Ecto neural progenitor cell (in vitro differentiated cells): ENCODE measurements around the gene ATP1A1.

Experiments
- DNase-seq: peaks from one replicate; pipeline ENCODE4 v3.0.0-alpha.2; 2018; ENCODE audit warnings: low spot score

Gene ATP1A1

GRCh38 chr1:116345011-116345410 lies 28.0 kb upstream of the ATP1A1 start:
- DNase-seq = no peak

GRCh38 chr1:116345843-116346242 lies 27.2 kb upstream of the ATP1A1 start:
- peak; percentile 58 for DNase-seq

DNA sequence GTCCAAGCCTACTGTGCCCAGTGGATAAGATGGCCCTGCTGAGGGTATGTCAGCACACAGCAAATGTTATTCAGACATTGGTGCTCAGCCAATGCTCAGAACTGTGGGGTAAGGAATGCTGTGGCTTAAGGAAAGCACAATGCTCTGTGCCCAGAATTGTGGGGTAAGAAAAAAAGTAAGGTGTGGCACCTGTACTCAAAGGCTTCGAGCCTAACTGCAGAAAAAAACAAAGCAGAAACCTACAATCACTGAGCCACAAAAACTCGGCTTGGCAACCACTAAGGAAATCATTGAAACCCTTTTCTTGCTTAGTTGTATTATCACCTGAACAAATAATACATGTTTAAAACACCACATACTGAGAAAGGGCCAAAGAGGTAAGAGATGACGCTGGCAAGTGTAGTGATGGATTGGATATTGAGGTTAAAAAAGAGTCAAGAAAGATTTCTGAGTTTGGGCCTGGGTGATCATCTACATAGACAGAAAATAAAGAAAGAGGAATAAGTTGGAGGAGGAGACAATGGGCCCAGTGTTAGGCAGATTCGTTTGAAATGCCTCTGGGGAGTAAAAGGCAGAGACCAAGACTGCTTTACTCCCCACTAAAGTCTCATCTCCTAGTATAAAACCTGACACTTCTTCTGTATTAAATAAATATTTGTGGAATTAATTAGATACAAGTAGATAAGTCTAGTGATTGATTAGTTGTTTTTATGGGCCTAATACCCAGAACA lies 25.9 kb upstream of the ATP1A1 start:
- DNase-seq = no peak

- DNase-seq = no peak
These were observed 25.3 kb upstream of the ATP1A1 start for GRCh38 chr1:116347696-116348095.

GRCh38 chr1:116350097-116350645 lies 22.9 kb upstream of the ATP1A1 start:
- DNase-seq = no peak

DNA sequence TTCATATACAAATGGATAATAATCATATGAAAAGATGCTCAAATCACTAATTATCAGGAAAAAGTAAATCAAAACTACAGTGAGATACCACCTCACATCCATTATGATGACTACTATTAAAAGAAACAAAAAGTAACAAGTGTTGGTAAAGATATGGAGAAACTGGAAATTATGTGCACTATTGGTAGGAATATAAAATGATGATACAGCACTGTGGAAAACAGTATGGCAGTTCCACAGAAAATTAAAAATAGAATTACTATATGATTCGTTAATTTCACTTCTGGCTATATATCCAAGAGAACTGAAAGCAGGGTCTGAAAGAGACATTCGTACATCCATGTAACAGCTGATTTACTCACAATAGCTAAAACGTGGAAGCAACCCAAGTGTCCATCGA lies 21.1 kb upstream of the ATP1A1 start:
- no peak for DNase-seq

- no peak for DNase-seq
These were observed 20.7 kb upstream of the ATP1A1 start for GRCh38 chr1:116352349-116352813.

- no peak for DNase-seq
These were observed 19.9 kb upstream of the ATP1A1 start for GRCh38 chr1:116353155-116353554.

- peak; percentile 19 for DNase-seq
These were observed 17.0 kb upstream of the ATP1A1 start for GRCh38 chr1:116356067-116356466.

GRCh38 chr1:116356673-116357072 lies 16.4 kb upstream of the ATP1A1 start:
- DNase-seq = no peak

DNA sequence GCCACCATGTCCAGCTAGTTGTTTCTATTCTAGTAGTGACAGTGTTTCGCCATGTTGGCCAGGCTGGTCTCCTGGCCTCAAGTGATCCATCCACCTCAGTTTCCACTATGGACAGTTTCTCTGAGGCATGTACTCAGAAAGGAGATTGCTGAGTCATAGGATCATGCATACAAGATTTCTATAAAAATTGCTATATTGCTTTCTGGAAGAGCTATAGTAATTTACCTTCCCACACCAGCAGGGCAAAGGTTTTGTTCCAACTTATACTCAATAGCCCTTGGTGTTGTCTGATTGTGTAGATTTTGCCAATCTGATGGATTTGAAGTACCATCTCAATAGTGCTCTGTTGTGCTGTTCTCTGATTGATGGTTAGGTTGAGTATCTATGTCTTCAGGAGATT lies 15.6 kb upstream of the ATP1A1 start:
- no peak for DNase-seq

GRCh38 chr1:116359060-116359830 lies 13.8 kb upstream of the ATP1A1 start:
- no peak for DNase-seq

DNA sequence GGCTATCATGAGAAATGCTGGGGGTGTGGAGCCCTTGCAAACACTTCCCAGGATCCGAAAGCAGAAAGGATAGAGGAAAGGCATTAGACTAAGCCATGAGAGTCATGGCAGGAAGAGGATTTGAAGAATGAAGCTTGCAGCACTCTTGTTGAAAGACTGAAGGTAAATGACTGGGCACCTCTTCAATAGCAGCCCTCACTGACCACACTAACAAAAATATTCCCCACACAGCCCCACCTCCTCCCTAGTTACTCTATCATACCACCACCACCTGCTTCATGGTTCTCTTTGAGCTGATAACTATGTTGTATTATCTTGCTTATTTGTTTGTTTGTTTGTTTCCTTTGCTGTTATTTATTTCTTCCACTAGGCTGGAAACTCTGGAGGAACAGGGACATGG lies 13.2 kb upstream of the ATP1A1 start:
- DNase-seq = no peak

GRCh38 chr1:116360429-116361173 lies 12.4 kb upstream of the ATP1A1 start:
- no peak for DNase-seq

DNA sequence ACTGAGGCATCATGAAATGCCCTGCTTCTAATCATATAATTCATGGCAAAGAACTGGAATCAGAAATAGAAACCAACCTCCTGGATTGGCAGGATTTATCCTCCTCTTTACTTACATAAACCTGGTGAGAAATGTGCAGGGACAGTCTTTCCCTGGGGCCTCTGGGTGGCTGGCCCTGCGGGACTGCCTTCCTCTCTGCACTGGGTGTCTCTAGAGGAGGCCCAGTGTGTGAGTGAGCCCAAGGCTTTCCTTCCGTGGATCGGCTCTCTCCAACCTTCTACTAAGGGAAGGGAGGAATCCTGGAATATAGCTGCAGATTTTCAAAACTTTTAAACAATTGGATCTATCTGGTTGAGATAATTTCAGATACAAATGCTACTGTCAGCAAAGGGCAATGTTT lies 11.4 kb upstream of the ATP1A1 start:
- no peak for DNase-seq

DNA sequence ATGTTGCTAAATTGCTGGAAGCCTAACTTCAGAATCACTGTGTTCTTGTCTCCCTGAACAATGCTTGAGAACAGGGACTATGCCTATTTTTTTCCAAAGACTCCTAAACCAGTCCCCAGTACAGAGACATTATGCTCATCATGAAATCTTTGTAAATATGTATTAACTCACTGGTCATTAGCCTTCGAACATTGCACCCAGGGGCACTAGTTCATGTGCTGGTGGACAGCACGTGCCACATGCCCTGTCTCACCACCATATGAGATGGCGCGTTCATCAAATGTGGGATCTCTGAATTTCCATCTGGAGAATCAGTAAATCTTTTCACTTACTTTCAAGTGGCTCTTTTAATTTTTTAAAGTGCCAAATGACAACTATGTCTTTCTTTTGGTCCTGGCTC lies 11.0 kb upstream of the ATP1A1 start:
- no peak for DNase-seq

- DNase-seq = no peak
These were observed 7.7 kb upstream of the ATP1A1 start for GRCh38 chr1:116365353-116365780.

DNA sequence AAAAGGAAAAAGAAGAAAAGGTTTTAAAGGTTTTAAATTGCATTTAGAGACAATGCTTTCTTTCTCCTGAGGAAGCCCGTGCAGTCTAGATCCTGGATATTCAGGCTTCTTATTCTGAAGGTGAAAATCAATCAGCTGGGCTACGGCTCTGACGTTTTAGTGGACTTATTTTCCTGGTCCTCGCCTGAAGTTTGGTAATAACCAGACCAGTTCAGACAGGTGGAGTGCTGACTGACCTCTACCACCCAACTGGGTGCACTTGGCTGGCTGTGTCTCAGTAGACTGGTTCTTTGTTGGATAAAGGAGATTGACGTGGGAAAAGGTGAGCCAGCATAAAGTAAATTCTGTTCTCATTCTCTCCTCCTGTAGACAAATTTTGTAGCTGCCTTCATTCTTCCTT lies 7.2 kb upstream of the ATP1A1 start:
- no peak for DNase-seq

DNA sequence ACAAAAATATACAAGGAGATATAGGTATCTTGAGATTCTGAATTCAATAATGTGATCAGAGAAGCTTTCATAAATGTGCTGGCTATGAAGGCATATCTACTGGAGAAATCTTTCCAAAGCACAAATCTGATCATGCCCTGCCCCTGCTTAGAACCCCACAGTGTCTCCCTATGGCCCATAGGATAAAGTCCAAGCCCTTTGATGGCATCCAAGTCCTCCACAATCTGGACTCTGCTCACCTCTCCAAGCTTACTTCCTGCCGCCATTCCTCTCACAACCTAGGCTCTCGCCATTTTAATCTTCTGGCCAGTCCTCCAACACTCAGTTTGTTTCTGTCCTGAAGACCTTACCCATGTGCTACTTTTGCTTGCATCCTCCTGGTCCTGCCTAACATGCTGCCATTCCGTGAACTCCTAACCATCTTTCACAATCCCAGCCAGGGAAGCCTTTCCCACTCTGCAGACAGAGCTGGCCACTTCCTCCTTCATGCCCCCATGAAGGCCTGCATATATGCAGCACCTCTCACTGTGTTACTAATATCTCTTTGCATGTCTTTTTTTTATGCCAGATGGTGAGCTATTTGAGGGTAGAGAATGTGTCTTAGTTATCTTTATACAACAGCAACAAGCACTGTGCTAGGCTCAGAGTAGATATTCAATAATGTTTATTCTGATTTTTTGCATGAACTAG lies 5.6 kb upstream of the ATP1A1 start:
- DNase-seq = no peak

GRCh38 chr1:116368241-116368640 lies 4.8 kb upstream of the ATP1A1 start:
- DNase-seq = no peak

- DNase-seq = no peak
These were observed 2.9 kb upstream of the ATP1A1 start for GRCh38 chr1:116370181-116370580.

DNA sequence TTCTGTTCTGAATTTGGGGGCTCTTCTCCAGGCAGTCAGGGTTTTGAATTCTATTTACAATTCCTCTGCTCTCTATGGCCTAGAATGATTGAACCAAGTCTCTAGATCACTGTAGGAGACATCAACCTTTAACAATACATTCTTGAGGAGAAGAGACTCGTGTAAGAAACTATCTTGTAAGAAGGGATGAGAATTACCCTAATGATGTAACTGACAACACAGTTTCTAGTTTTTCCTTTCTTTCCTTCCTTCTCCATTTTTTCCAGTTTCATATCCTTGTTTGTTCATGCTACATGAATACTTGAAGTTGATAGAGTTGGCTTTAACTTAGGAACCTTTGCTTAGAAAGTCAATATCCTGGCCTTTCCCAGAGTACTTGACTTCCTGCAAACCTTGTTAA lies 1.3 kb upstream of the ATP1A1 start:
- no peak for DNase-seq
